Right lobe of liver (tissue), 4 donors: ENCODE results near the gene EVX1.

Experiments
- POLR2A ChIP-seq: fragments of 450-650 bp; IDR thresholded peaks from one replicate; pipeline ENCODE4 v1.6.1; 2017; ENCODE audit warnings: antibody characterized with exemption, mild to moderate bottlenecking
- TF ChIP-seq, protein P1 (sequence below), 4 donors: fragments of 200-600 bp in 3 of 4; fragments of 450-650 bp in 1 of 4; IDR thresholded peaks; one replicate each; pipeline versions ENCODE4 v1.5.1 to v1.8.0; 2016 to 2022; ENCODE audit warnings: antibody characterized with exemption in 4 of 4, mild to moderate bottlenecking in 2 of 4
- donor health status: DM: no; HTN: no; CAD: no.
- donor health status: DM: no; HTN: no; CAD: no.
- donor health status: DM: no; HTN: yes; CAD: no.

DNA sequence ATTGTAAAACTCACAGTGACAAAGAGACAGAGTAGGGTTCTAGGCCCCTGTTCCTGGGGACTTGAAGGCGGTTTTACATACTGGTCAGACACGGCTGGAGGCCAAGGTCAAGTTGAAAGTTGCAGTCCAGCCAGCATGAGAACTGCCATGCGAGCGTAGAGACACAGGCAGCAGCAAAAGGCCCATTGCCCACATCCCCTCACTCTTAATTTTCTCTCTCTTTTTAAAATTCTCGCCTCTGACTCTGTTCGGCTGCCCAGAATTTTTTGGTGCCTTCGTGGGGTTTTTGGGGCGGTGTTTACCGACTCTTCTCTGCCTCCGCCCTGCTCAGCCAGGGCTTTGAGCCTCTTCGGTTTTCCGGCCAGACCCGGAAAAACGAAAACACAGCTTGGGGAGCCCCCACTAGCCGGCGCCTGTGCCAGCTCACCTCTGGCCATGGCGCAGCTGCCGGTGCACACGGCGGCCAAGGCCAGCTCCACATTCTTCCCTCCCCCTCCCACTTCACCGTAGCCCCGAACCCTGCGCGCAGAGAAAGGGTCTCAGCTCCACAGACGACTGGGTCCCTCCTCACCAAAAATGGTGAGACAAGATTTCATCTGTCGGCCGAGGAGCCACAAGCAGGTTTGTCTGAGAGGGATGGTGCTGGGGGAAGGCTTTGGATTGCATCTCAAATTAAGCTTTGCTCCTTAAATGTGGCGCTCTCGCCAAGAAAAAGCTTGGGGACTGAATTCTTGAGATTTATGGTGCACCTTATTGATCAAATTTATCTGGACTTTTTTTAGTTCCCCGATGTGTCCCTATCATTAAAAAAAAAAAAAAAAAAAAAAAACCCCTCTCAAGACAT lies 40.4 kb upstream of the EVX1 start:
- TF ChIP-seq, protein P1, sequence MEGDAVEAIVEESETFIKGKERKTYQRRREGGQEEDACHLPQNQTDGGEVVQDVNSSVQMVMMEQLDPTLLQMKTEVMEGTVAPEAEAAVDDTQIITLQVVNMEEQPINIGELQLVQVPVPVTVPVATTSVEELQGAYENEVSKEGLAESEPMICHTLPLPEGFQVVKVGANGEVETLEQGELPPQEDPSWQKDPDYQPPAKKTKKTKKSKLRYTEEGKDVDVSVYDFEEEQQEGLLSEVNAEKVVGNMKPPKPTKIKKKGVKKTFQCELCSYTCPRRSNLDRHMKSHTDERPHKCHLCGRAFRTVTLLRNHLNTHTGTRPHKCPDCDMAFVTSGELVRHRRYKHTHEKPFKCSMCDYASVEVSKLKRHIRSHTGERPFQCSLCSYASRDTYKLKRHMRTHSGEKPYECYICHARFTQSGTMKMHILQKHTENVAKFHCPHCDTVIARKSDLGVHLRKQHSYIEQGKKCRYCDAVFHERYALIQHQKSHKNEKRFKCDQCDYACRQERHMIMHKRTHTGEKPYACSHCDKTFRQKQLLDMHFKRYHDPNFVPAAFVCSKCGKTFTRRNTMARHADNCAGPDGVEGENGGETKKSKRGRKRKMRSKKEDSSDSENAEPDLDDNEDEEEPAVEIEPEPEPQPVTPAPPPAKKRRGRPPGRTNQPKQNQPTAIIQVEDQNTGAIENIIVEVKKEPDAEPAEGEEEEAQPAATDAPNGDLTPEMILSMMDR (IDR thresholded peaks at IDR 0.05), result no peak
- TF ChIP-seq POLR2A, result no peak
